ENCODE measurements around the gene LRMDA. TPM values are rescaled to one million over a fixed set of nuclear protein-coding genes. Genes with fewer than 3 reads are reported as not detected.

The LRMDA gene
- total and polyA plus RNA-seq, 2 of the 8 experiments (the other 6 are each of a cell fraction or from before 2014, with no cell fraction given): 0.86 to 2.8 TPM

GRCh38 chr10:75865413-75866299, 434.2 kb downstream of the LRMDA start:
- Histone ChIP-seq H2BK120ac (replicated peaks; ENCODE audit: low read depth, low read length) (no peak overlapping the region), H3K27ac (ENCODE audit: low read depth, low read length) (no peak overlapping the region), H3K9ac (replicated peaks in 1 of 4; ENCODE audit: extremely low read depth in 1 of 4, low read depth in 3 of 4, low read length in 3 of 4) (no peak overlapping the region), H2AK5ac (ENCODE audit: low read depth, low read length) (no peak overlapping the region), H3K4me3 (ENCODE audit: extremely low read depth in 1 of 4, insufficient read depth in 2 of 4, low read depth in 3 of 4, low read length in 4 of 4) (no peak overlapping the region), H3K18ac (ENCODE audit: extremely low read depth, low read length) (no peak overlapping the region), H3K79me2 (ENCODE audit: control insufficient read depth in 1 of 2, insufficient read depth in 2 of 2, low read length in 2 of 2) (no peaks in the 10 kb centered on the region), H4K5ac (ENCODE audit: insufficient read length, low read depth, low read length) (no peak overlapping the region), H3K27me3 (replicated peaks in 1 of 4; ENCODE audit: control insufficient read depth in 3 of 4, extremely low read depth in 1 of 4, insufficient read depth in 3 of 4, low read length in 3 of 4) (no peaks in the 10 kb centered on the region), H3K23me2 (ENCODE audit: low read depth, low read length) (no peaks in the 10 kb centered on the region), H3K4me2 (ENCODE audit: insufficient read depth in 1 of 2, low read depth in 2 of 2, low read length in 2 of 2) (no peak overlapping the region), H2BK15ac (ENCODE audit: low read length) (no peak overlapping the region), H3K36me3 (ENCODE audit: control insufficient read depth in 2 of 4, insufficient read depth in 4 of 4, low read length in 3 of 4) (no peaks in the 10 kb centered on the region), H2BK5ac (ENCODE audit: low read depth, low read length) (no peak overlapping the region), H3K4me1 (replicated peaks in 1 of 4; ENCODE audit: control insufficient read depth in 3 of 4, insufficient read depth in 4 of 4, low read length in 3 of 4) (no peaks in the 10 kb centered on the region), H3K56ac (replicated peaks; ENCODE audit: insufficient read length, low read depth, low read length) (no peak overlapping the region), H4K8ac (ENCODE audit: extremely low read depth, insufficient read depth, low read length) (no peak overlapping the region), H3K23ac (ENCODE audit: insufficient read length) (no peak overlapping the region), H4K20me1 (replicated peaks in 1 of 2; ENCODE audit: control insufficient read depth in 1 of 2, insufficient read depth in 2 of 2, low read length in 2 of 2) (no peaks in the 10 kb centered on the region), H2BK12ac (ENCODE audit: low read depth, low read length) (0 out of 2 replicates have a peak overlapping the region, but pooled peaks have one; percentile 18), H3K4ac (replicated peaks; ENCODE audit: insufficient read length, low read depth, low read length) (no peak overlapping the region), H3K9me3 (ENCODE audit: insufficient read depth in 2 of 2, low read depth in 1 of 2, low read length in 1 of 2) (no peaks in the 10 kb centered on the region), H2AFZ (ENCODE audit: low read length) (peak overlapping the region; percentile 95), H2BK20ac (ENCODE audit: low read length) (0 out of 2 replicates have a peak overlapping the region, but pooled peaks have one; percentile 11), H3K14ac (ENCODE audit: insufficient read length) (no peak overlapping the region), H4K91ac (replicated peaks; ENCODE audit: insufficient read length, low read length) (no peak overlapping the region), H3K79me1 (ENCODE audit: low read depth, low read length) (no peaks in the 10 kb centered on the region)
- ChIA-PET CTCF (ENCODE audit: partially characterized antibody) (interaction anchor here (0.7 kb wide), 2 partner anchors 132 to 1803 kb away, joined by 3 read pairs; no protein-coding TSS in a partner anchor), POLR2A (ENCODE audit: partially characterized antibody) (no interaction called here)
- DNase-seq (ENCODE audit: low read depth in 1 of 2, low spot score in 2 of 2) (no peak), FAIRE-seq (no peak)
- WGBS, 2 experiments (ENCODE audit: extremely low coverage in 1 of 2, insufficient coverage in 1 of 2, insufficient read length in 1 of 2, insufficient replicate concordance in 2 of 2, low coverage in 1 of 2, low lambda C conversion rate in 2 of 2, missing lambda C conversion rate in 1 of 2): 62% methylated on average over 4 of the region's 4 CpGs; no CpG with 5 or more reads in 1 of the 2 experiments
- TF ChIP-seq KDM1A (IDR thresholded peaks at IDR 0.05; ENCODE audit: borderline replicate concordance, low read length) (no peak), GABPA (IDR thresholded peaks at IDR 0.05; ENCODE audit: borderline replicate concordance, insufficient read depth, low read length) (no peak), NANOG (IDR thresholded peaks at IDR 0.05; ENCODE audit: insufficient read depth, low read depth, low read length, poor library complexity, severe bottlenecking) (no peak), ASH2L (IDR thresholded peaks at IDR 0.05; ENCODE audit: low read length) (no peak), POLR2AphosphoS5 (IDR thresholded peaks at IDR 0.05; ENCODE audit: low read depth, low read length) (no peak), NRF1 (IDR thresholded peaks at IDR 0.05; ENCODE audit: low read depth, low read length) (no peak)
